Lower leg skin (tissue), 4 donors: ENCODE measurements around the gene CSNK2A3. TPM values are rescaled to one million over a fixed set of nuclear protein-coding genes. Genes with fewer than 3 reads are reported as not detected.

Experiments
- DNase-seq, 2 donors: peaks; one replicate each; pipeline ENCODE4 v3.0.0-alpha.2; 2019; ENCODE audit warnings: low spot score in 2 of 2
- H3K4me3 ChIP-seq: fragments of 200-600 bp; sonication (generic); 2 replicates; pipeline ENCODE4 v1.5.1; 2017; ENCODE audit warnings: mild to moderate bottlenecking, low read depth; ENCODE audit not compliant: poor library complexity, severe bottlenecking
- POLR2A ChIP-seq, 2 donors: fragments of 450-650 bp; IDR thresholded peaks; one replicate each; pipeline ENCODE4 v1.6.1; 2016 to 2017; ENCODE audit warnings: antibody characterized with exemption in 2 of 2, mild to moderate bottlenecking in 1 of 2, moderate library complexity in 1 of 2
- WGBS, 2 donors: methylation state at CpG; one replicate each; pipeline ENCODE4 v1.1.5; 2018; 5-methylcytosine and 5-hydroxymethylcytosine counted together
- intact Hi-C: fragments of 100-400 bp; cut with DNase I; formaldehyde crosslinking; loops from one replicate; pipeline ENCODE4 v1.15.0; 2023; ENCODE audit warnings: low total_unique reads
- total RNA-seq, 4 donors: library from RNA; depleted of rRNA; stranded (reverse); fragments of >200 nt; gene quantifications; one replicate each; pipeline ENCODE4 v1.1.0, GENCODE V29; 2016
- TF ChIP-seq, protein P1 (sequence below), 3 donors: fragments of 450-650 bp; IDR thresholded peaks; one replicate each; pipeline ENCODE4 v1.5.1; 2016; ENCODE audit warnings: antibody characterized with exemption in 3 of 3, mild to moderate bottlenecking in 3 of 3, moderate library complexity in 2 of 3

Gene CSNK2A3
- total RNA-seq, 4 donors from 2014 or later, result 0.49 to 3.0 (median 0.84) TPM

DNA sequence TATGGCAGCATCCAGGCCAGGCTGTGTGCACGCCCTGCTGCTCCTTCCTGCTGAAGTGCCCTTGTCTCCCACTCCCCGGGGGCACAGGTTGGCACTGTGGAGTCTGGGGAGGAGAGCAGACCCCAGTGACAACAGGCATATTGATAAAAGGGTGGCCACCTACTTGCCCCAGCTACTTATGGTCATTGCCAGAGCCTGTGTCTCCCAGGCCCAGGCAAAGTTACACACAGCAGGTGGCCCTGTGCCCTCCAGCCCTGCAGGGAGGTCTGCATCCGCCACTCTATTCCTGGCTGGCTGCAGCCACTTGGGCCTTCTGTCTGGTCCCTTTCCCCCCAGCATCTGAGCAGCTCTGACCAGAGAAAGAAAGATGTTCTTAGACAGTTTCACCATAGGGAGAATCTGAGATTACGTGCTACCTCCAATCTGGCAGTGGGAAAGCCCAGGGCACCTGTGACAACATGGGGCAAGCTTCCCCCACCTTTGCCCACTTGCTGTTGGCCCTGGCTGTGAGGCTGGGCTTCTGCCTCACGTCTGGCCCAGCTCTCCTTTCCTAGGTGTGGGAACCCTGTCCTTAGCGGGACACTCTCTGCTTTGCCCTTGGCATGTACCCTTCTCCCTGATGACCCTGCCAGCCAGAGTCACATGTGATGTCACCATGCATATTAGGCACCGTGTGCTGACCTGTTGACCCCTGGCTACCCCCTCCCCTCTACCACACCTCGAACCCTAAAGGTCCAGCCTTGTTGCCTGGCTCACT lies 25.3 kb upstream of the CSNK2A3 start:
- no peak for TF ChIP-seq POLR2A (IDR thresholded peaks at IDR 0.05)
- TF ChIP-seq, protein P1, sequence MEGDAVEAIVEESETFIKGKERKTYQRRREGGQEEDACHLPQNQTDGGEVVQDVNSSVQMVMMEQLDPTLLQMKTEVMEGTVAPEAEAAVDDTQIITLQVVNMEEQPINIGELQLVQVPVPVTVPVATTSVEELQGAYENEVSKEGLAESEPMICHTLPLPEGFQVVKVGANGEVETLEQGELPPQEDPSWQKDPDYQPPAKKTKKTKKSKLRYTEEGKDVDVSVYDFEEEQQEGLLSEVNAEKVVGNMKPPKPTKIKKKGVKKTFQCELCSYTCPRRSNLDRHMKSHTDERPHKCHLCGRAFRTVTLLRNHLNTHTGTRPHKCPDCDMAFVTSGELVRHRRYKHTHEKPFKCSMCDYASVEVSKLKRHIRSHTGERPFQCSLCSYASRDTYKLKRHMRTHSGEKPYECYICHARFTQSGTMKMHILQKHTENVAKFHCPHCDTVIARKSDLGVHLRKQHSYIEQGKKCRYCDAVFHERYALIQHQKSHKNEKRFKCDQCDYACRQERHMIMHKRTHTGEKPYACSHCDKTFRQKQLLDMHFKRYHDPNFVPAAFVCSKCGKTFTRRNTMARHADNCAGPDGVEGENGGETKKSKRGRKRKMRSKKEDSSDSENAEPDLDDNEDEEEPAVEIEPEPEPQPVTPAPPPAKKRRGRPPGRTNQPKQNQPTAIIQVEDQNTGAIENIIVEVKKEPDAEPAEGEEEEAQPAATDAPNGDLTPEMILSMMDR (IDR thresholded peaks at IDR 0.05), result no peak
- 85 to 93% methylated on average over 8 of the region's 8 CpGs for WGBS, 2 donors
- intact Hi-C loops, result no loop called here
- DNase-seq, result peak in 1 of 2 donors; percentile 71
- no peak overlapping the region for H3K4me3 ChIP-seq

DNA sequence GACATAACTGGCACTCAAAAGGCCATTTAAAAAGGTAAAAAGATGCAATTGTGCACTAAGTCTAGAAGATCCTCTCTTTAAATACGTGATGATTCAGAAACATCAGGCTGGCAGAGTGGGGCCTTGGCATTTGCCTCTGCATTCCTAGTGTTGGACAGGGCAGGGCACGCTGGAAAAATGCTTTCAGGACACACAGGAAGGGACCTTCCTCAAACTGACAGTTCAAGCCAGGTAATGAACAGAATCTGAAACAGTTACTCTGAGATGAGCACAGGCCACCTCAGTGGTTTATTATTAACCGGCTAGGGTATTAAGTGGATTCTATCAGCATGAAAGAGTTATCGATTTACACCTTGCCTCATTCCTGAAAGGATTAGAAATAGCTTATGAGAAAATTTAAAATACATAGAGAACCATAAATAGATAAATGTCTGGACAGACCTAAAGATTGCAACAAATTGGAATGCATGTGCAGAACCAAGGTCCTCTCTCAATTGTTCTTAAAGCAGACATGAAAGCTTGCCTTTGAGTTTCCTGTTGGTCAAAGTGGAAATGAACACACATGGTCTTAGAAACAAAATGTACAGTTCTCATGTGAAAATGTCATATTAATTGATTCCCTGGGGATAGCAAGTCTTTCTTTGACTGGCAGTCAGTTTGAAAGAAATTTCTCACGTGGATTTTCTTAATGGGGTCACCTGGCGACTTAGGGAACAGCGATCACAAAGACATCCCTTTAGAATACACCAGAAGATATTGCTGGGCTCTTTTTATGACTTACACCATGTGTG lies 21.5 kb upstream of the CSNK2A3 start:
- no peak overlapping the region for H3K4me3 ChIP-seq
- intact Hi-C loops, result no loop called here
- TF ChIP-seq POLR2A (IDR thresholded peaks at IDR 0.05), result no peak
- TF ChIP-seq, protein P1 (IDR thresholded peaks at IDR 0.05), result no peak
- 80 to 82% methylated on average over 7 of the region's 7 CpGs for WGBS, 2 donors
- DNase-seq, result no peak

DNA sequence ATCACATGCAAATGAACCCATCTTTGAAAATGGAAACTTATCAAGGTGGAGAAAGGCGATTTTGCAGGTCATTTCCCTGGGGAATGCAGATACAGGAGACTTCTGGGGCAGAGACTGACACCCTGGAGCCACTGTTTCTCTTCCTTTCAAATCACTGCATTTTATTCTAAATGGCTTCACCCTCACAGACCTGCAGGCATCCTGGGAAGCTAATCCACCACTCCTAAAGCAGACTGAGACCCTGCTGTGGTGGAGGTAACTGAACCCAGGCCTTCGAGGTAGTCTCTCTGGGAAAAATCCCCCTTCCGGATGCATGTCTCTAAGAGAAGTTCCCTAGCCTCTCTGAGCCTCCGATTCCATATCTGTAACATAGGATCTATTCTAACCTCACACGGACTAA lies 20.9 kb upstream of the CSNK2A3 start:
- no peak for DNase-seq
- intact Hi-C loops, result no loop called here
- H3K4me3 ChIP-seq, result no peak overlapping the region
- 85 to 87% methylated on average over 5 of the region's 5 CpGs for WGBS, 2 donors
- TF ChIP-seq, protein P1 (IDR thresholded peaks at IDR 0.05), result no peak
- TF ChIP-seq POLR2A (IDR thresholded peaks at IDR 0.05), result no peak

DNA sequence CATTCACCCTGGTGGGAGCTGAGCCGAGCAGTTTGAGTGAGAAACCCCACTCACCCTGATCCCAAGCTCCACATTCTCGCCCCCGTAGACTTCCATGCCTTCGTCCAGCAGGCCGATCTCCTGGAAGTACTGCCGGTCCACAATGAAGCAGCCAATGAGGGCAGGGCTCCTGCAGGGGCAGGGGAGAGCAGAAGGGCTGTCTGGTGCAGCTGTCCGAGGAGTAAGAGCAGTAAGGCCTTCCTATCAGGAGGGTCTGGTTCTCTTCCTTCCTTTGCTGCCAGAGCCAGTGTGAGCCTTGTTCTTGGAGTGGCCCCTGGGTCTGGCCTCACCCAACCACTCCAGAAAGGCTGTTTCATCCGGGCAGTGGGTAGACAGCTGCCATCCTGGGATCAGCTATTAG lies 19.4 kb upstream of the CSNK2A3 start:
- TF ChIP-seq POLR2A (IDR thresholded peaks at IDR 0.05), result no peak
- TF ChIP-seq, protein P1 (IDR thresholded peaks at IDR 0.05), result no peak
- no peak for DNase-seq
- intact Hi-C loops, result no loop called here
- 90 to 95% methylated on average over 8 of the region's 8 CpGs for WGBS, 2 donors
- H3K4me3 ChIP-seq, result no peak overlapping the region

DNA sequence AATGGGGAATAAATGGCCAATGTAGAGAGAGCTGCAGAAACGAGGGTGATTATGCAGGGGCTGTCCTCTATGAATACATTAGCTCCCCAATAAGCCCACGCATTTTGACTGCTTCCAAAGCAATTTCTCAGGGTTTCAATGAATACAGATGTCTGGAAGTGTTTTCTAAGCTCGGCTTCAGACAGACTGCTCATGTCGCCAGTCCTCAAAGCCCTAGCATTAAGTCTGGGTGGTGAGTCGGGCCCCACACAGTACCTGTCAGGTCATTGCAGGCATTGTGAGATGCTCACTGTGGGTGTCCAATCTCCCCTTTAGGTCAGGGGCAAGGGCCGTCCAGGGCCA lies 17.9 kb upstream of the CSNK2A3 start:
- WGBS, 2 donors, result 75 to 80% methylated on average over 6 of the region's 6 CpGs
- TF ChIP-seq, protein P1 (IDR thresholded peaks at IDR 0.05), result no peak
- TF ChIP-seq POLR2A (IDR thresholded peaks at IDR 0.05), result no peak
- intact Hi-C loops, result no loop called here
- no peak overlapping the region for H3K4me3 ChIP-seq
- DNase-seq, result no peak
